ENCODE data around the gene TNRC18. TPM values are rescaled to one million over a fixed set of nuclear protein-coding genes. Genes with fewer than 3 reads are reported as not detected.

TNRC18 gene
- total RNA-seq, 1 donor from 2014 or later: 197 TPM

GRCh38 chr7:5395246-5395645 is 28.4 kb downstream of the TNRC18 start:
- DNase-seq (ENCODE audit: low spot score, unreplicated experiment): no peak
- Mint-ChIP-seq H3K9me3 (ENCODE audit: low read depth) (no peaks in the 10 kb centered on the region), H3K27me3 (no peaks in the 10 kb centered on the region), H3K4me1 (ENCODE audit: low read depth) (peaks cover 5% of the 10 kb centered on the region), H3K4me3 (ENCODE audit: low read depth) (no peak overlapping the region), H3K27ac (peak overlapping the region; percentile 37), H3K36me3 (ENCODE audit: insufficient read depth) (peaks cover 14% of the 10 kb centered on the region)
- no peak for TF ChIP-seq CTCF (IDR thresholded peaks at IDR 0.05; ENCODE audit: unreplicated experiment)

- Mint-ChIP-seq H3K27ac (no peak overlapping the region), H3K9me3 (ENCODE audit: low read depth) (no peaks in the 10 kb centered on the region), H3K4me3 (ENCODE audit: low read depth) (no peak overlapping the region), H3K36me3 (ENCODE audit: insufficient read depth) (peaks cover 20% of the 10 kb centered on the region), H3K27me3 (no peaks in the 10 kb centered on the region), H3K4me1 (ENCODE audit: low read depth) (peaks cover 5% of the 10 kb centered on the region)
- TF ChIP-seq CTCF (IDR thresholded peaks at IDR 0.05; ENCODE audit: unreplicated experiment): no peak
- DNase-seq (ENCODE audit: low spot score, unreplicated experiment): no peak
These were observed 29.1 kb downstream of the TNRC18 start for GRCh38 chr7:5394264-5395105.

DNA sequence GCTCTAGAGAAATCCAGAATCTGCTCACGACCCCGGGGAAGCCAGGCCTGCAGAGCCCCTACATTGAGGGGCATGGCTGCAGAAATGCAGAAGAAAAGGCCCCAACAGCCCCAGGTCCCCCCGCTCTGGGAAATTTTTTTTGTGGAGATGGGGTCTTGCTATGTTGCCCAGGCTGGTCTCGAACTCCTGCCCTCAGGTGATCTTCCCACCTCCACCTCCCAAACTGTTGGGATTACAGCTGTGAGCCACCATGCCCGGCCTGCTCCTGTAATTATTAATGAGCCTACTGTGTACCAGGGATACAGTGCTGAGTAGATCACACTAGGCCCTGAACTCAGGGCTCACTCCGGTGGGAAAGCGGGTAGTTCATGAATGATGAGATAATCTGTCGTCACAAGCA is 29.9 kb downstream of the TNRC18 start:
- Mint-ChIP-seq H3K36me3 (ENCODE audit: insufficient read depth) (peaks cover 21% of the 10 kb centered on the region), H3K27me3 (no peaks in the 10 kb centered on the region), H3K27ac (no peak overlapping the region), H3K9me3 (ENCODE audit: low read depth) (no peaks in the 10 kb centered on the region), H3K4me1 (ENCODE audit: low read depth) (peaks cover 5% of the 10 kb centered on the region), H3K4me3 (ENCODE audit: low read depth) (no peak overlapping the region)
- no peak for TF ChIP-seq CTCF (IDR thresholded peaks at IDR 0.05; ENCODE audit: unreplicated experiment)
- DNase-seq (ENCODE audit: low spot score, unreplicated experiment): no peak

DNA sequence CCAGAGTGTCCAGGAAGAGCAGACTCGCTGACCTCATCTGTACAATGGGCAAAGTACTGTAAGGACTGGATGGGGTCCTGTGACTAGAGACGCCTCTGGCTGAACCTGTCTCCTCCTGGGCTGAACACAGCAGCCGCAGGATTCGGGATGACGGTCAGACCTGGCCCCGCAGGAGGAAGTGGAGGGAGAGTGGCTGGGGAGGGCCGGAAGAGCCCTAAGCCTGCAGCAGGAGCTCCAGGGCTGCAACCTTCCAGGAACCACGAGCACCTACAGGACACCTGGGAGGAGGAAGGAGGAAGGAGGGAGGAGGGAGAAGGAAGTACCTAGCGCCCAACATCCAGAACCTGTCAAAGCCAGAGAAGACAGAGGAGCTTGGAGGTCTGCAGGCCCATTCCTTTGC is 30.3 kb downstream of the TNRC18 start:
- TF ChIP-seq CTCF (IDR thresholded peaks at IDR 0.05; ENCODE audit: unreplicated experiment): no peak
- Mint-ChIP-seq H3K9me3 (ENCODE audit: low read depth) (no peaks in the 10 kb centered on the region), H3K4me1 (ENCODE audit: low read depth) (peaks cover 5% of the 10 kb centered on the region), H3K4me3 (ENCODE audit: low read depth) (no peak overlapping the region), H3K27ac (no peak overlapping the region), H3K36me3 (ENCODE audit: insufficient read depth) (peaks cover 21% of the 10 kb centered on the region), H3K27me3 (no peaks in the 10 kb centered on the region)
- no peak for DNase-seq (ENCODE audit: low spot score, unreplicated experiment)

- H3K4me1 Mint-ChIP-seq (ENCODE audit: low read depth): no peaks in the 10 kb centered on the region
- H3K4me3 Mint-ChIP-seq (ENCODE audit: low read depth): no peak overlapping the region
- H3K36me3 Mint-ChIP-seq (ENCODE audit: insufficient read depth): peaks cover 23% of the 10 kb centered on the region
- no peak overlapping the region for H3K27ac Mint-ChIP-seq
- no peak for DNase-seq (ENCODE audit: low spot score, unreplicated experiment)
- no peaks in the 10 kb centered on the region for H3K27me3 Mint-ChIP-seq
- no peak for TF ChIP-seq CTCF (IDR thresholded peaks at IDR 0.05; ENCODE audit: unreplicated experiment)
- no peaks in the 10 kb centered on the region for H3K9me3 Mint-ChIP-seq (ENCODE audit: low read depth)
These were observed 32.7 kb downstream of the TNRC18 start for GRCh38 chr7:5390918-5391317.
